GM11168 (cell line): Measurements from ENCODE around the gene PURA.
"Not testable (repeated sequence)": the region's sequence is repeated elsewhere in the genome, so short reads cannot be mapped to it uniquely, and the experiment has no call there.

Source experiments
- in situ Hi-C: fragments of 300-500 bp; cut with MboI; formaldehyde crosslinking; loops from one replicate; pipeline ENCODE4 v1.12.0; 2022; ENCODE audit warnings: low sequenced_read_pairs; ENCODE audit not compliant: unreplicated experiment

The PURA gene

GRCh38 chr5:140153905-140154304, 40.0 kb downstream of the PURA start:
- in situ Hi-C loops = no loop called here

- in situ Hi-C loops = not testable (repeated sequence)
These were observed 40.9 kb downstream of the PURA start for GRCh38 chr5:140154710-140155381.

- in situ Hi-C loops = no loop called here
These were observed 43.3 kb downstream of the PURA start for GRCh38 chr5:140157032-140157781.

- in situ Hi-C loops = no loop called here
These were observed 45.4 kb downstream of the PURA start for GRCh38 chr5:140159014-140159927.

- in situ Hi-C loops = loop anchor here (10.0 kb wide), 1 partner anchor 97 kb away; no protein-coding TSS in a partner anchor
These were observed 48.4 kb downstream of the PURA start for GRCh38 chr5:140162275-140162674.

- in situ Hi-C loops = loop anchor here (10.0 kb wide), 1 partner anchor 98 kb away; no protein-coding TSS in a partner anchor
These were observed 48.9 kb downstream of the PURA start for GRCh38 chr5:140162781-140163180.

GRCh38 chr5:140165101-140165922, 51.4 kb downstream of the PURA start:
- in situ Hi-C loops = loop anchor here (10.0 kb wide), 1 partner anchor 101 kb away; no protein-coding TSS in a partner anchor

GRCh38 chr5:140165923-140166270, 52.0 kb downstream of the PURA start:
- in situ Hi-C loops = loop anchor here (10.0 kb wide), 1 partner anchor 101 kb away; no protein-coding TSS in a partner anchor

- in situ Hi-C loops = loop anchor here (10.0 kb wide), 1 partner anchor 102 kb away; no protein-coding TSS in a partner anchor
These were observed 53.0 kb downstream of the PURA start for GRCh38 chr5:140166911-140167310.

GRCh38 chr5:140168371-140168770, 54.5 kb downstream of the PURA start:
- in situ Hi-C loops = loop anchor here (10.0 kb wide), 1 partner anchor 104 kb away; no protein-coding TSS in a partner anchor

GRCh38 chr5:140169410-140169809, 55.5 kb downstream of the PURA start:
- in situ Hi-C loops = loop anchor here (10.0 kb wide), 1 partner anchor 105 kb away; no protein-coding TSS in a partner anchor

GRCh38 chr5:140172483-140172882, 58.6 kb downstream of the PURA start:
- in situ Hi-C loops = no loop called here

GRCh38 chr5:140174014-140174413, 60.1 kb downstream of the PURA start:
- in situ Hi-C loops = no loop called here

GRCh38 chr5:140174465-140175366, 60.8 kb downstream of the PURA start, which contains the start of gene CYSTM1:
TSS of gene CYSTM1 (plus strand) at chr5:140175188. CDS start at chr5:140194466, 19,278 bp downstream.
- in situ Hi-C loops = no loop called here
